IPS-15b (cell line): ENCODE results near the gene NECTIN2.

Experiments used
- H3K27me3 ChIP-seq: one replicate; pipeline ENCODE4 v1.6.1; 2013; ENCODE audit warnings: low read length; ENCODE audit not compliant: control insufficient read depth, insufficient read depth
- H3K36me3 ChIP-seq: one replicate; pipeline ENCODE4 v1.6.1; 2013; ENCODE audit warnings: low read length; ENCODE audit not compliant: control insufficient read depth, insufficient read depth
- H3K4me1 ChIP-seq: one replicate; pipeline ENCODE4 v1.6.1; 2013; ENCODE audit warnings: mild to moderate bottlenecking, low read length; ENCODE audit not compliant: control insufficient read depth, insufficient read depth
- H3K4me3 ChIP-seq: one replicate; pipeline ENCODE4 v1.5.1; 2013; ENCODE audit warnings: low read depth, low read length
- H3K9ac ChIP-seq: one replicate; pipeline ENCODE4 v1.6.1; 2013; ENCODE audit warnings: low read depth, mild to moderate bottlenecking, low read length
- H3K9me3 ChIP-seq: one replicate; pipeline ENCODE4 v1.6.1; 2013; ENCODE audit warnings: mild to moderate bottlenecking, low read length; ENCODE audit not compliant: control insufficient read depth, insufficient read depth

Gene NECTIN2

GRCh38 chr19:44927746-44928145 is 81.6 kb downstream of the NECTIN2 start:
- Histone ChIP-seq H3K36me3 (no peaks in the 10 kb centered on the region), H3K9ac (no peak overlapping the region), H3K9me3 (no peaks in the 10 kb centered on the region), H3K4me3 (no peak overlapping the region), H3K4me1 (no peaks in the 10 kb centered on the region), H3K27me3 (no peaks in the 10 kb centered on the region)

DNA sequence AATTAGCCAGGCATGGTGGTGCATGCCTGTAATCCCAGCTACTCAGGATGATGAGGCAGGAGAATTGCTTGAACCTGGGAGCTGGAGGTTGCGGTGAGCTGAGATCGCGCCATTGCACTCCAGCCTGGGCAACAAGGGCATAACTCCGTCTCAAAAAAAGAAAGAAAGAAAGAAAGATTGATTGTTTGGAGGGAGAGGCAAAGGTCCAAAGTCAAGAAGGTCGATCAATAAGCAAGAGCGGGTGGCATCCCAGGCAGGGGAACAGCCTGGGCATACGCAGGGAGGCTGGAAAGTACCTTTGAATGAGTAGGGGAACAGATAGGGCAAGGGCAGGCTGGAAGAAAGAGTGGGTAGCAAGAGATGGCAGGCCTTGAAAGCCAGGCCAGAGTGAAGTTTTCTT is 84.0 kb downstream of the NECTIN2 start:
- Histone ChIP-seq H3K4me1 (no peaks in the 10 kb centered on the region), H3K9ac (no peak overlapping the region), H3K4me3 (no peak overlapping the region), H3K36me3 (no peaks in the 10 kb centered on the region), H3K27me3 (no peaks in the 10 kb centered on the region), H3K9me3 (no peaks in the 10 kb centered on the region)

- no peaks in the 10 kb centered on the region for H3K4me1 ChIP-seq
- no peaks in the 10 kb centered on the region for H3K27me3 ChIP-seq
- no peak overlapping the region for H3K4me3 ChIP-seq
- no peaks in the 10 kb centered on the region for H3K9me3 ChIP-seq
- no peaks in the 10 kb centered on the region for H3K36me3 ChIP-seq
- H3K9ac ChIP-seq = no peak overlapping the region
Observed at GRCh38 chr19:44931541-44931940, 85.4 kb downstream of the NECTIN2 start.
